GM12873 (cell line): Measurements from ENCODE around the gene PKN2.

Source experiments
- TF ChIP-seq, protein P1 (sequence below): IDR thresholded peaks from 2 replicates; pipeline ENCODE4 v1.5.1; 2012; ENCODE audit warnings: low read depth, mild to moderate bottlenecking, moderate library complexity, low read length, control low read depth; ENCODE audit not compliant: insufficient read depth; ENCODE audit errors: missing control alignments

Gene PKN2

DNA sequence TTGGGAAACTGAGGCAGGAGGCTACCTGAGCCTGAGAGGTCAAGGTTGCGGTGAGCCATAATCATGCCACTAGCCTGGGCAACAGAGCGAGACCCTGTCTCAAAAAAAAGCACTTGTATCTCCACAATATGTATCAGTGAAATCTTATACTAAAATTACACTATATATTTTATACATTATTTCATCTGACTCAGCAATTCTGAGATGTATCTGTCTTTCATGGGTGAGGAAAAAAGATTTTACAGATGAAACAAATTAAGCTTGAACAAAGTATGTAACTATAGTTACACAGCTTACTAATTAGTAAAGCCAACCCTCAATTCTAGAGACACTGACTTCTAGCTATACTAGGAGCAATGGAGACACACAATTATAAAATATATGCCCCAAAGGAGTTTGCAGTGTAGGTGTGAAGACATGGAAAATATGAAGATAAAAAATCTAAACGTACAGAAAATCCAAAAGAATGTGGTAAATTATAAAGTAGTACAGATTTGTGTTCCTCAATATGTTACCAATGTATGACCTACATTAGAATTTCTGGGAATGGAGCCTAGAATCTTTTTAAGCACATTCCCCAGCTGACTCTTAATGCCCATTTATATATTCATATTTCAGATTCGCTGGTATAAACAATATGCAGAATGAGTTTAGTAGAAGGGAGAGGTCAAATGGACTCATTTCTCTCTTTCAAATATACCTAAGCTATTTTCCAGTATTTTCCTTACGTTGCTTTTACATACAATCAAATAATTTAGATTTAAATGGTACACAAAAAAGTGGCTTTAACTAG is 192.7 kb downstream of the PKN2 start:
- TF ChIP-seq, protein P1, sequence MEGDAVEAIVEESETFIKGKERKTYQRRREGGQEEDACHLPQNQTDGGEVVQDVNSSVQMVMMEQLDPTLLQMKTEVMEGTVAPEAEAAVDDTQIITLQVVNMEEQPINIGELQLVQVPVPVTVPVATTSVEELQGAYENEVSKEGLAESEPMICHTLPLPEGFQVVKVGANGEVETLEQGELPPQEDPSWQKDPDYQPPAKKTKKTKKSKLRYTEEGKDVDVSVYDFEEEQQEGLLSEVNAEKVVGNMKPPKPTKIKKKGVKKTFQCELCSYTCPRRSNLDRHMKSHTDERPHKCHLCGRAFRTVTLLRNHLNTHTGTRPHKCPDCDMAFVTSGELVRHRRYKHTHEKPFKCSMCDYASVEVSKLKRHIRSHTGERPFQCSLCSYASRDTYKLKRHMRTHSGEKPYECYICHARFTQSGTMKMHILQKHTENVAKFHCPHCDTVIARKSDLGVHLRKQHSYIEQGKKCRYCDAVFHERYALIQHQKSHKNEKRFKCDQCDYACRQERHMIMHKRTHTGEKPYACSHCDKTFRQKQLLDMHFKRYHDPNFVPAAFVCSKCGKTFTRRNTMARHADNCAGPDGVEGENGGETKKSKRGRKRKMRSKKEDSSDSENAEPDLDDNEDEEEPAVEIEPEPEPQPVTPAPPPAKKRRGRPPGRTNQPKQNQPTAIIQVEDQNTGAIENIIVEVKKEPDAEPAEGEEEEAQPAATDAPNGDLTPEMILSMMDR = no peak

DNA sequence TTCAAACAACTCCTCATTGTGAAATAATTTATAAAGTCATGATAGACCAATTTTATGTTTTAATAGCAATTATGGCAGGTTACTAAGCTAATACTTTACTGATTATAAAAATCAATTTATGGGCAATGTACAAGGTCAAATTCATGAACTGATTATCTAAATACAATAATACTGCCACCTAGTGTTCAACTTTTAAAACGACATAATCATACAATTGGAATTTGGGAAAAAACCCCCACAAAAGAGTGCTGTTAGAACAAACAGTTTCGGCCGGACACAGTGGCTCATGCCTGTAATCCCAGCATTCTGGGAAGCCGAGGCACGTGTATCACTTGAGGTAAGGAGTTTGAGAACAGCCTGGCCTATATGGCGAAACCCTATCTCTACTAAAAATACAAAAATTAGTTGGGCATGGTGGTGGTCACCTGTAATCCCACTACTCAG is 193.3 kb downstream of the PKN2 start:
- TF ChIP-seq, protein P1 = peak; percentile 29

DNA sequence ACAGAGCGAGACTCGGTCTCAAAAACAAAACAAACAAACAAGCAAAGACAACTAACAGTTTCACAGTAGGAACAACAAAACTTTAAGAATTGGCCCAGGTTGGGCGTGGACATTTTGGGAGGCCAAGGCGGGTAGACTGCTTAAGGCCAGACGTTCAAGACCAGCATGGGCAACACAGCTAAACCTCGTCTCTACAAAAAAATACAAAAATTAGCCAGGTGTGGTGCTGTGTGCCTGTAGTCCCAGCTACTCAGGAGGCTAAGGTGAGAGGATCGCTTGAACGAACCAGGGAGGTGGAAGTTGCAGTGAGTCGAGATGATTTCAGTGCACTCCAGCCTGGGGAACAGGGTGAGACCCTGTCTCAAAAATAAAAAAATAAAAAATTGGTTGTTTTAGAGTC is 193.8 kb downstream of the PKN2 start:
- TF ChIP-seq, protein P1 = no peak

DNA sequence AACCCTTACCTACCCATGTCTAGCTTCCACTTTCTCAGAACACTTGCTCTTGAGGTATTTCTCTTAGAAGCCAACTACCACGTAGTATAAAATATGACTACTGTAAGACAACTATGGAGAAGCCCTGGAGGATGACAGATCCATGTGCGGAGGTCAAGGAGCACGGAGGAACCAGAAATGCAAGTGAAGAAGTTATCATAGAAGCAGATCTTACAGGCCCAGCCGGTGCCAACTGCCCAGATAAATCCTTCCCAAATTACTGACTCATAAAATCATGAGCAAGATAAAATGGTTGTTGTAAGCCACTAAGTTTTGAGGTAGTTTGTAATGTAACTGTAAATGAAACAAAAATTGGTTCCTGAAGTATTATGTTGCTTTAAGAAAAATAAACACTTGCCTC is 194.7 kb downstream of the PKN2 start:
- TF ChIP-seq, protein P1 = no peak

DNA sequence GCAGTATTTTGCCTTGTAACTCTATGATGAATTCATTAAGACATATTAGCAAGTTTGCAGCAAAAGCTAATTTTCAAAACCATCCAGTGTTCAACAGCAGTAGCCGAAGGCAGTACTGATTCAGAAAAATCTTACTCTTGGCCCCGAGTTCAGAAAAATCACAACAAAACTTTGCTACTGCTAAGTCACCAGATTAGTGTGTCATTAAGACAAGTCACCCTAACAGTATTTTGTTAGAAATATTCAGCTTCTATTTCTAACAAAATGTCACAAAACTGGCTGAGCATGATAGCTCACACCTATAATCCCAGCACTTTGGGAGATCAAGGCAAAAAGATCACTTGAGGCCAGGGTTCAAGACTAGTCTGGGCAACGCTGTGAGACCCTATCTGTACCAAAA is 199.1 kb downstream of the PKN2 start:
- TF ChIP-seq, protein P1 = no peak
